HepG2 (cell line): Measurements from ENCODE around the gene DNAJB2. TPM values are rescaled to one million over a fixed set of nuclear protein-coding genes. Genes with fewer than 3 reads are reported as not detected.

Experiments used
- BCL6 ChIP-seq: IDR thresholded peaks from 2 replicates; pipeline ENCODE4 v1.6.1; 2016; ENCODE audit warnings: missing genetic modification reagents, missing compliant biosample characterization
- IRX3 ChIP-seq: sonication (generic); formaldehyde crosslinking; IDR thresholded peaks from 2 replicates; pipeline ENCODE4 v1.8.1; 2023; ENCODE audit warnings: mild to moderate bottlenecking, low read depth, missing genetic modification reagents, borderline replicate concordance
- NFRKB ChIP-seq: fragments of 450-650 bp; IDR thresholded peaks from 2 replicates; pipeline ENCODE4 v1.6.1; 2017
- NKX3-1 ChIP-seq: sonication (generic); formaldehyde crosslinking; IDR thresholded peaks from 2 replicates; pipeline ENCODE4 v1.5.0; 2020; ENCODE audit warnings: missing genetic modification reagents
- RFX5 ChIP-seq: IDR thresholded peaks from 2 replicates; pipeline ENCODE4 v1.6.1; 2011; ENCODE audit warnings: low read depth, low read length, improper control_type of control experiment
- RNF2 ChIP-seq: fragments of 450-650 bp; conservative IDR thresholded peaks from 2 replicates; pipeline ENCODE4 v1.6.1; 2016; ENCODE audit warnings: low read depth
- SCMH1 ChIP-seq: sonication (generic); formaldehyde crosslinking; IDR thresholded peaks from 2 replicates; pipeline ENCODE4 v1.9.0; 2021; ENCODE audit warnings: missing genetic modification reagents, mild to moderate bottlenecking, borderline replicate concordance
- SSRP1 ChIP-seq: IDR thresholded peaks from 2 replicates; pipeline ENCODE4 v1.6.1; 2016; ENCODE audit warnings: control low read depth
- TBX2 ChIP-seq: sonication (generic); formaldehyde crosslinking; IDR thresholded peaks from 2 replicates; pipeline ENCODE4 v1.5.0; 2020; ENCODE audit warnings: missing genetic modification reagents, mild to moderate bottlenecking, borderline replicate concordance
- ZFP36 ChIP-seq: fragments of 150-350 bp; IDR thresholded peaks from 2 replicates; pipeline ENCODE4 v1.6.1; 2018; ENCODE audit warnings: borderline replicate concordance, low read length, low read depth; ENCODE audit not compliant: partially characterized antibody
- ZFP62 ChIP-seq: sonication (generic); formaldehyde crosslinking; IDR thresholded peaks from 2 replicates; pipeline ENCODE4 v1.4.0; 2020; ENCODE audit warnings: missing genetic modification reagents
- ZMYM3 ChIP-seq: sonication (generic); formaldehyde crosslinking; IDR thresholded peaks from 2 replicates; pipeline ENCODE4 v1.5.1; 2020; ENCODE audit warnings: mild to moderate bottlenecking, missing genetic modification reagents
- ZMYM4 ChIP-seq: sonication (generic); formaldehyde crosslinking; IDR thresholded peaks from 2 replicates; pipeline ENCODE4 v1.8.1; 2023; ENCODE audit warnings: mild to moderate bottlenecking, missing genetic modification reagents
- ZNF326 ChIP-seq: sonication (generic); formaldehyde crosslinking; IDR thresholded peaks from 2 replicates; pipeline ENCODE4 v1.4.0; 2020; ENCODE audit warnings: missing genetic modification reagents, borderline replicate concordance
- ZNF382 ChIP-seq: sonication (generic); formaldehyde crosslinking; IDR thresholded peaks from 2 replicates; pipeline ENCODE4 v1.5.0; 2020; ENCODE audit warnings: missing genetic modification reagents, mild to moderate bottlenecking, borderline replicate concordance
- ZNF446 ChIP-seq: sonication (generic); formaldehyde crosslinking; IDR thresholded peaks from 2 replicates; pipeline ENCODE4 v1.5.0; 2020; ENCODE audit warnings: mild to moderate bottlenecking, missing genetic modification reagents
- polyA plus RNA-seq, 8 experiments: library from polyadenylated mRNA; depleted of rRNA in 3 of 8; stranded (reverse) in 7 of 8; unstranded in 1 of 8; fragments of >200 nt; fragmentation: Illumina TruSeq in 4 of 8; extraction: Trizol in 4 of 8; gene quantifications; 2 replicates each; pipeline versions ENCODE4 v1.2.1 to v1.2.3, GENCODE V29; 2011 to 2016; ENCODE audit warnings: low read depth in 4 of 8, missing spikeins in 1 of 8, mixed read lengths in 1 of 8; ENCODE audit not compliant: insufficient read depth in 1 of 8
- total RNA-seq, 5 experiments: library from RNA; depleted of rRNA; stranded (reverse); fragments of >200 nt; fragmentation: Illumina TruSeq; extraction: Trizol; gene quantifications; 2 replicates each; pipeline ENCODE4 v1.2.3, GENCODE V29; 2016; ENCODE audit warnings: low read depth in 1 of 5
- TF ChIP-seq, protein P1 (sequence below): sonication (generic); formaldehyde crosslinking; IDR thresholded peaks from 2 replicates; pipeline ENCODE4 v1.5.0; 2020; ENCODE audit warnings: missing genetic modification reagents, mild to moderate bottlenecking, borderline replicate concordance
- TF ChIP-seq, protein P2 (sequence below): sonication (generic); IDR thresholded peaks from 2 replicates; pipeline ENCODE4 v1.6.1; 2016; ENCODE audit warnings: low read depth, borderline replicate concordance
- TF ChIP-seq, protein P3 (sequence below): sonication (generic); formaldehyde crosslinking; IDR thresholded peaks from 2 replicates; pipeline ENCODE4 v1.4.0; 2020; ENCODE audit warnings: mild to moderate bottlenecking, missing genetic modification reagents
- TF ChIP-seq, protein P4 (sequence below): sonication (generic); formaldehyde crosslinking; IDR thresholded peaks from 2 replicates; pipeline ENCODE4 v1.4.0; 2020; ENCODE audit warnings: missing genetic modification reagents, mild to moderate bottlenecking, borderline replicate concordance
- TF ChIP-seq, protein P5 (sequence below): fragments of 450-650 bp; IDR thresholded peaks from 2 replicates; pipeline ENCODE4 v1.6.1; 2017

DNAJB2 gene
- total and polyA plus RNA-seq, 2 of the 13 experiments (the other 11 are each of a cell fraction or from before 2014, with no cell fraction given) = 21.3 to 31.1 TPM

DNA sequence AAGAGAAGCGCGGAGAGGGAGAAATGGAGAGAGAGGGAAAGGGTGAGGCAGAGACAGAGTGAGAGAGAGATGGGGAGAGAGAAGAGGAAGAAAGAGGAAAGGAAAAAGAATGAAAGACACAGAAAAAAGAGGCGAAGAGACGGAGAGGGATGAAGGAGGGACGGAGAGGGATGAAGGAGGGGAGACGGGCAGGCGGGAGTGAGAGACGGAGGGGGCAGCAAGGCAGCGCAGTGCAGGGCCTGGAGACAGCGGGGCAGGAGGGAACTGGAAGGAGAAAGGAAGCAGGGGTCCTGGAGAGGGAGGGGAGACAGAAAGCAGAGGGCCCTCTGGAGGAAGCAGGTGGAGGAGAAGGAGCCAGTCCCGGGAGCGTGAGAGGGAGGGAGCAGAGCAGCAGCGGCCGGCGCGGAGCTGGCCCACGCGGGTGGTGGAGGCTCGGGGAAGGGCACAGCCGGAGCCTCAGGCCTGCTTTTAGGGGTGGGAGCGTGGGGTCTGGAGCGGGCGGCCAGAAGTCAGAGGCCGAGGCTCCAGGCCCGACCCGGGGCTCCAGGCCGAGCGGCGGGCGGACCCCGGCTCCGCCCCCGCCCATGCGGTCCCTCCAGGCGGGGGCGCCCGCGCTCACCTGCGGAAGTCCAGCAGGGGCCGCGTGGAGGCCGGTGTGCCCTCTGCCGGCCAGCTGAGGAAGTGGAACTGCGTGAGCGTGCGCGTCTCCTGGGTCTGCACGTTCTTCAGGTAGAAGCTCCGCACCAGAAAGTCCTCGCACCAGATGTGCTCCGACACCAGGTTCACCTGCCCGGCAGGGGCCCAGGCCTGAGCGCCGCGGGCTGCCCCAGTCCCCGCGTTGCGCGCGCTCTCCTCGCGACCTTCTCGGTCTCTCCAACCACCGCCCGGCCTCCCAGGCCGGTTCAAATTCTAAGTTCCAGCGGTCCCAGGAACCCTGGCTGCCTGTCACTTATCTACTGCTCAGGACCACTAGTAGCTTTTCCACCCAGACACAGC is 15.5 kb downstream of the DNAJB2 start (continued):
- TF ChIP-seq ZNF382 (CRISPR knock-in tag) (no peak), TBX2 (CRISPR knock-in tag) (peak; percentile 87), BCL6 (CRISPR knock-in tag) (peak; percentile 69), NKX3-1 (CRISPR knock-in tag) (no peak), SSRP1 (CRISPR knock-in tag) (0 out of 2 replicates have a peak, but pooled peaks have one; percentile 59), RFX5 (no peak), SCMH1 (CRISPR knock-in tag) (no peak), IRX3 (CRISPR knock-in tag) (no peak), NFRKB (no peak), RNF2 (peak; percentile 68; the same call in 1 of the 2 replicates), ZMYM4 (peak; percentile 96), ZNF326 (no peak), ZFP36 (no peak), ZNF446 (CRISPR knock-in tag) (no peak), ZFP62 (0 out of 2 replicates have a peak, but pooled peaks have one; percentile 52), ZMYM3 (CRISPR knock-in tag) (no peak; the same call in 1 of the 2 replicates)
- TF ChIP-seq, protein P1, sequence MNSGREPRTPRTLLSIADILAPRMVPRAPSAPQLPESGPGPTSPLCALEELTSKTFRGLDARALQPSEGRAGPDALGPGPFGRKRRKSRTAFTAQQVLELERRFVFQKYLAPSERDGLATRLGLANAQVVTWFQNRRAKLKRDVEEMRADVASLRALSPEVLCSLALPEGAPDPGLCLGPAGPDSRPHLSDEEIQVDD = no peak
- TF ChIP-seq, protein P2, sequence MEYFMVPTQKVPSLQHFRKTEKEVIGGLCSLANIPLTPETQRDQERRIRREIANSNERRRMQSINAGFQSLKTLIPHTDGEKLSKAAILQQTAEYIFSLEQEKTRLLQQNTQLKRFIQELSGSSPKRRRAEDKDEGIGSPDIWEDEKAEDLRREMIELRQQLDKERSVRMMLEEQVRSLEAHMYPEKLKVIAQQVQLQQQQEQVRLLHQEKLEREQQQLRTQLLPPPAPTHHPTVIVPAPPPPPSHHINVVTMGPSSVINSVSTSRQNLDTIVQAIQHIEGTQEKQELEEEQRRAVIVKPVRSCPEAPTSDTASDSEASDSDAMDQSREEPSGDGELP = peak; percentile 71
- TF ChIP-seq, protein P3, sequence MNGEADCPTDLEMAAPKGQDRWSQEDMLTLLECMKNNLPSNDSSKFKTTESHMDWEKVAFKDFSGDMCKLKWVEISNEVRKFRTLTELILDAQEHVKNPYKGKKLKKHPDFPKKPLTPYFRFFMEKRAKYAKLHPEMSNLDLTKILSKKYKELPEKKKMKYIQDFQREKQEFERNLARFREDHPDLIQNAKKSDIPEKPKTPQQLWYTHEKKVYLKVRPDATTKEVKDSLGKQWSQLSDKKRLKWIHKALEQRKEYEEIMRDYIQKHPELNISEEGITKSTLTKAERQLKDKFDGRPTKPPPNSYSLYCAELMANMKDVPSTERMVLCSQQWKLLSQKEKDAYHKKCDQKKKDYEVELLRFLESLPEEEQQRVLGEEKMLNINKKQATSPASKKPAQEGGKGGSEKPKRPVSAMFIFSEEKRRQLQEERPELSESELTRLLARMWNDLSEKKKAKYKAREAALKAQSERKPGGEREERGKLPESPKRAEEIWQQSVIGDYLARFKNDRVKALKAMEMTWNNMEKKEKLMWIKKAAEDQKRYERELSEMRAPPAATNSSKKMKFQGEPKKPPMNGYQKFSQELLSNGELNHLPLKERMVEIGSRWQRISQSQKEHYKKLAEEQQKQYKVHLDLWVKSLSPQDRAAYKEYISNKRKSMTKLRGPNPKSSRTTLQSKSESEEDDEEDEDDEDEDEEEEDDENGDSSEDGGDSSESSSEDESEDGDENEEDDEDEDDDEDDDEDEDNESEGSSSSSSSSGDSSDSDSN (CRISPR knock-in tag) = peak; percentile 91
- TF ChIP-seq, protein P4, sequence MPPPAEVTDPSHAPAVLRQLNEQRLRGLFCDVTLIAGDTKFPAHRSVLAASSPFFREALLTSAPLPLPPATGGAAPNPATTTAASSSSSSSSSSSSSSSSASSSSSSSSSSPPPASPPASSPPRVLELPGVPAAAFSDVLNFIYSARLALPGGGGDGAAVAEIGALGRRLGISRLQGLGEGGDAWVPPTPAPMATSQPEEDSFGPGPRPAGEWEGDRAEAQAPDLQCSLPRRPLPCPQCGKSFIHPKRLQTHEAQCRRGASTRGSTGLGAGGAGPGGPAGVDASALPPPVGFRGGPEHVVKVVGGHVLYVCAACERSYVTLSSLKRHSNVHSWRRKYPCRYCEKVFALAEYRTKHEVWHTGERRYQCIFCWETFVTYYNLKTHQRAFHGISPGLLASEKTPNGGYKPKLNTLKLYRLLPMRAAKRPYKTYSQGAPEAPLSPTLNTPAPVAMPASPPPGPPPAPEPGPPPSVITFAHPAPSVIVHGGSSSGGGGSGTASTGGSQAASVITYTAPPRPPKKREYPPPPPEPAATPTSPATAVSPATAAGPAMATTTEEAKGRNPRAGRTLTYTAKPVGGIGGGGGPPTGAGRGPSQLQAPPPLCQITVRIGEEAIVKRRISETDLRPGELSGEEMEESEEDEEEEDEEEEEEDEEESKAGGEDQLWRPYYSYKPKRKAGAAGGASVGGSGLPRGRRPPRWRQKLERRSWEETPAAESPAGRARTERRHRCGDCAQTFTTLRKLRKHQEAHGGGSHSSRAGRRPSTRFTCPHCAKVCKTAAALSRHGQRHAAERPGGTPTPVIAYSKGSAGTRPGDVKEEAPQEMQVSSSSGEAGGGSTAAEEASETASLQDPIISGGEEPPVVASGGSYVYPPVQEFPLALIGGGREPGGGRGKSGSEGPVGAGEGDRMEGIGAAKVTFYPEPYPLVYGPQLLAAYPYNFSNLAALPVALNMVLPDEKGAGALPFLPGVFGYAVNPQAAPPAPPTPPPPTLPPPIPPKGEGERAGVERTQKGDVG (CRISPR knock-in tag) = no peak
- TF ChIP-seq, protein P5, sequence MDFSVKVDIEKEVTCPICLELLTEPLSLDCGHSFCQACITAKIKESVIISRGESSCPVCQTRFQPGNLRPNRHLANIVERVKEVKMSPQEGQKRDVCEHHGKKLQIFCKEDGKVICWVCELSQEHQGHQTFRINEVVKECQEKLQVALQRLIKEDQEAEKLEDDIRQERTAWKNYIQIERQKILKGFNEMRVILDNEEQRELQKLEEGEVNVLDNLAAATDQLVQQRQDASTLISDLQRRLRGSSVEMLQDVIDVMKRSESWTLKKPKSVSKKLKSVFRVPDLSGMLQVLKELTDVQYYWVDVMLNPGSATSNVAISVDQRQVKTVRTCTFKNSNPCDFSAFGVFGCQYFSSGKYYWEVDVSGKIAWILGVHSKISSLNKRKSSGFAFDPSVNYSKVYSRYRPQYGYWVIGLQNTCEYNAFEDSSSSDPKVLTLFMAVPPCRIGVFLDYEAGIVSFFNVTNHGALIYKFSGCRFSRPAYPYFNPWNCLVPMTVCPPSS = no peak
